HepG2 (cell line): ENCODE results near the gene TMEM229B.

Experiments used
- BHLHE40 ChIP-seq: IDR thresholded peaks from 2 replicates; pipeline ENCODE4 v1.6.1; 2011; ENCODE audit warnings: low read length, improper control_type of control experiment
- FOXK1 ChIP-seq: sonication (generic); formaldehyde crosslinking; IDR thresholded peaks from 2 replicates; pipeline ENCODE4 v1.4.0; 2020; ENCODE audit warnings: low read depth, missing genetic modification reagents, borderline replicate concordance
- GATAD2A ChIP-seq: IDR thresholded peaks from 2 replicates; pipeline ENCODE4 v1.6.1; 2016
- GTF2F1 ChIP-seq: fragments of 150-350 bp; IDR thresholded peaks from 2 replicates; pipeline ENCODE4 v1.6.1; 2014; ENCODE audit warnings: low read length
- NCOR1 ChIP-seq: fragments of 200-600 bp; sonication (generic); IDR thresholded peaks from 2 replicates; pipeline ENCODE4 v1.7.0; 2017; ENCODE audit warnings: antibody characterized with exemption, low read length, borderline replicate concordance
- NFIC ChIP-seq: IDR thresholded peaks from 2 replicates; pipeline ENCODE4 v1.6.1; 2012; ENCODE audit warnings: mild to moderate bottlenecking, low read length, inconsistent platforms
- POLR2AphosphoS5 ChIP-seq: IDR thresholded peaks from 2 replicates; pipeline ENCODE4 v1.6.1; 2012; ENCODE audit warnings: low read depth, low read length
- RBM22 ChIP-seq: fragments of 200-400 bp; formaldehyde crosslinking; optimal IDR thresholded peaks from 2 replicates; pipeline ENCODE3; 2017; ENCODE audit warnings: mild to moderate bottlenecking, low read length, moderate library complexity
- RCOR2 ChIP-seq: IDR thresholded peaks from 2 replicates; pipeline ENCODE4 v1.6.1; 2016; ENCODE audit warnings: missing biosample characterization, missing genetic modification reagents
- ZFP37 ChIP-seq: sonication (generic); formaldehyde crosslinking; IDR thresholded peaks from 2 replicates; pipeline ENCODE4 v1.4.0; 2020; ENCODE audit warnings: missing genetic modification reagents, borderline replicate concordance
- TF ChIP-seq, protein P1 (sequence below): sonication (generic); formaldehyde crosslinking; IDR thresholded peaks from 2 replicates; pipeline ENCODE4 v1.5.0; 2020; ENCODE audit warnings: missing genetic modification reagents
- TF ChIP-seq, protein P2 (sequence below): IDR thresholded peaks from 2 replicates; pipeline ENCODE4 v1.6.1; 2012; ENCODE audit warnings: inconsistent platforms
- TF ChIP-seq, protein P3 (sequence below): sonication (generic); formaldehyde crosslinking; IDR thresholded peaks from 2 replicates; pipeline ENCODE4 v1.5.0; 2020; ENCODE audit warnings: mild to moderate bottlenecking, missing genetic modification reagents, moderate library complexity

DNA sequence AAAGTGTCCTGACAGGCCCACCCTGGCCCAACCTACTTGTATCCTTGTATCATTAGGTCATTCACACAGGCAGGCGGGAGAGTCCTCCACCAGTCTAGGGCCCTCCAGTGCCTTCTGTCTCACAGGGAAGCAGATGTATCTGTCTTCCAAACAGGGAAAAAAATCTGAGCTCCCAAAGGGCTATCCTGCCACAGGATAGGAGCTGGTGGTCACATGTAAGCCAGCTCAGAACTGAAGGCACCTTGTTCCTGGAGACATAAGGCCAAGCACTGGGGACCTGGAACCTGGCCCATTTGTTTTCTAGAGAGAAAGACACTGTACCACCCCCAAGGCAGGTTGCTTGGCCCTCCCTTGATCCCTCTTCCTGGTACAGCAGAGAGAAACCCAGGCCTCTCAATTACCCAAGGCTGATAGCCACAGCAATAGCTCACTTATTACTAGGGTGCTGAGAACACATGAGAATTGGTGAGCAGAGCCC lies 25.1 kb upstream of the TMEM229B start:
- TF ChIP-seq NCOR1 (no peak), POLR2AphosphoS5 (no peak), RBM22 (no peak), GTF2F1 (no peak), RCOR2 (no peak), GATAD2A (CRISPR knock-in tag) (no peak), ZFP37 (no peak), FOXK1 (CRISPR knock-in tag) (no peak), NFIC (no peak), BHLHE40 (no peak)
- TF ChIP-seq, protein P1, sequence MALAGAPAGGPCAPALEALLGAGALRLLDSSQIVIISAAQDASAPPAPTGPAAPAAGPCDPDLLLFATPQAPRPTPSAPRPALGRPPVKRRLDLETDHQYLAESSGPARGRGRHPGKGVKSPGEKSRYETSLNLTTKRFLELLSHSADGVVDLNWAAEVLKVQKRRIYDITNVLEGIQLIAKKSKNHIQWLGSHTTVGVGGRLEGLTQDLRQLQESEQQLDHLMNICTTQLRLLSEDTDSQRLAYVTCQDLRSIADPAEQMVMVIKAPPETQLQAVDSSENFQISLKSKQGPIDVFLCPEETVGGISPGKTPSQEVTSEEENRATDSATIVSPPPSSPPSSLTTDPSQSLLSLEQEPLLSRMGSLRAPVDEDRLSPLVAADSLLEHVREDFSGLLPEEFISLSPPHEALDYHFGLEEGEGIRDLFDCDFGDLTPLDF, result no peak
- TF ChIP-seq, protein P2, sequence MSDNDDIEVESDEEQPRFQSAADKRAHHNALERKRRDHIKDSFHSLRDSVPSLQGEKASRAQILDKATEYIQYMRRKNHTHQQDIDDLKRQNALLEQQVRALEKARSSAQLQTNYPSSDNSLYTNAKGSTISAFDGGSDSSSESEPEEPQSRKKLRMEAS, result no peak
- TF ChIP-seq, protein P3, sequence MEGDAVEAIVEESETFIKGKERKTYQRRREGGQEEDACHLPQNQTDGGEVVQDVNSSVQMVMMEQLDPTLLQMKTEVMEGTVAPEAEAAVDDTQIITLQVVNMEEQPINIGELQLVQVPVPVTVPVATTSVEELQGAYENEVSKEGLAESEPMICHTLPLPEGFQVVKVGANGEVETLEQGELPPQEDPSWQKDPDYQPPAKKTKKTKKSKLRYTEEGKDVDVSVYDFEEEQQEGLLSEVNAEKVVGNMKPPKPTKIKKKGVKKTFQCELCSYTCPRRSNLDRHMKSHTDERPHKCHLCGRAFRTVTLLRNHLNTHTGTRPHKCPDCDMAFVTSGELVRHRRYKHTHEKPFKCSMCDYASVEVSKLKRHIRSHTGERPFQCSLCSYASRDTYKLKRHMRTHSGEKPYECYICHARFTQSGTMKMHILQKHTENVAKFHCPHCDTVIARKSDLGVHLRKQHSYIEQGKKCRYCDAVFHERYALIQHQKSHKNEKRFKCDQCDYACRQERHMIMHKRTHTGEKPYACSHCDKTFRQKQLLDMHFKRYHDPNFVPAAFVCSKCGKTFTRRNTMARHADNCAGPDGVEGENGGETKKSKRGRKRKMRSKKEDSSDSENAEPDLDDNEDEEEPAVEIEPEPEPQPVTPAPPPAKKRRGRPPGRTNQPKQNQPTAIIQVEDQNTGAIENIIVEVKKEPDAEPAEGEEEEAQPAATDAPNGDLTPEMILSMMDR (CRISPR knock-in tag), result no peak
